HepG2 (cell line): ENCODE data around the gene AP4S1. TPM values are rescaled to one million over a fixed set of nuclear protein-coding genes. Genes with fewer than 3 reads are reported as not detected.

Experiments used
- ATF7 ChIP-seq, 2 experiments: fragments of 450-650 bp in 1 of 2; sonication (generic) in 1 of 2; formaldehyde crosslinking in 1 of 2; IDR thresholded peaks; 2 replicates each; pipeline versions ENCODE4 v1.4.0 to v1.6.1; 2016 to 2020; ENCODE audit warnings: antibody characterized with exemption in 1 of 2, mild to moderate bottlenecking in 1 of 2, missing genetic modification reagents in 1 of 2
- HOXA5 ChIP-seq: sonication (generic); formaldehyde crosslinking; IDR thresholded peaks from 2 replicates; pipeline ENCODE4 v1.4.0; 2020; ENCODE audit warnings: missing genetic modification reagents
- HOXA7 ChIP-seq: sonication (generic); formaldehyde crosslinking; IDR thresholded peaks from 2 replicates; pipeline ENCODE4 v1.8.1; 2022; ENCODE audit warnings: mild to moderate bottlenecking, missing genetic modification reagents, moderate library complexity
- NR2F2 ChIP-seq: IDR thresholded peaks from 2 replicates; pipeline ENCODE4 v1.6.1; 2012; ENCODE audit warnings: low read depth, inconsistent platforms, borderline replicate concordance
- PCBP1 ChIP-seq: fragments of 200-400 bp; formaldehyde crosslinking; IDR thresholded peaks from 2 replicates; pipeline ENCODE4 v1.6.1; 2017; ENCODE audit warnings: mild to moderate bottlenecking, low read depth, low read length, borderline replicate concordance
- SAFB2 ChIP-seq: sonication (generic); formaldehyde crosslinking; IDR thresholded peaks from 2 replicates; pipeline ENCODE4 v1.5.1; 2020; ENCODE audit warnings: missing genetic modification reagents, low read depth, mild to moderate bottlenecking, borderline replicate concordance
- ZFY ChIP-seq: sonication (generic); formaldehyde crosslinking; IDR thresholded peaks from 2 replicates; pipeline ENCODE4 v1.4.0; 2020; ENCODE audit warnings: missing genetic modification reagents
- ZNF761 ChIP-seq: sonication (generic); formaldehyde crosslinking; conservative IDR thresholded peaks from 2 replicates; pipeline ENCODE4 v1.4.0; 2020; ENCODE audit warnings: mild to moderate bottlenecking, missing genetic modification reagents
- ZNF879 ChIP-seq: sonication (generic); formaldehyde crosslinking; IDR thresholded peaks from 2 replicates; pipeline ENCODE4 v1.8.1; 2023; ENCODE audit warnings: missing genetic modification reagents
- ZNF891 ChIP-seq: sonication (generic); formaldehyde crosslinking; IDR thresholded peaks from 2 replicates; pipeline ENCODE4 v1.5.0; 2020; ENCODE audit warnings: mild to moderate bottlenecking, missing genetic modification reagents
- polyA plus RNA-seq, 8 experiments: library from polyadenylated mRNA; depleted of rRNA in 3 of 8; stranded (reverse) in 7 of 8; unstranded in 1 of 8; fragments of >200 nt; fragmentation: Illumina TruSeq in 4 of 8; extraction: Trizol in 4 of 8; gene quantifications; 2 replicates each; pipeline versions ENCODE4 v1.2.1 to v1.2.3, GENCODE V29; 2011 to 2016; ENCODE audit warnings: low read depth in 4 of 8, missing spikeins in 1 of 8, mixed read lengths in 1 of 8; ENCODE audit not compliant: insufficient read depth in 1 of 8
- total RNA-seq, 5 experiments: library from RNA; depleted of rRNA; stranded (reverse); fragments of >200 nt; fragmentation: Illumina TruSeq; extraction: Trizol; gene quantifications; 2 replicates each; pipeline ENCODE4 v1.2.3, GENCODE V29; 2016; ENCODE audit warnings: low read depth in 1 of 5
- TF ChIP-seq, protein P1 (sequence below): sonication (generic); formaldehyde crosslinking; IDR thresholded peaks from 2 replicates; pipeline ENCODE4 v1.4.0; 2020; ENCODE audit warnings: mild to moderate bottlenecking, missing genetic modification reagents
- TF ChIP-seq, protein P2 (sequence below): sonication (generic); formaldehyde crosslinking; IDR thresholded peaks from 2 replicates; pipeline ENCODE4 v1.8.1; 2023; ENCODE audit warnings: missing genetic modification reagents, inconsistent platforms, borderline replicate concordance
- TF ChIP-seq, protein P3 (sequence below): sonication (generic); formaldehyde crosslinking; conservative IDR thresholded peaks from 2 replicates; pipeline ENCODE4 v1.5.0; 2020; ENCODE audit warnings: missing genetic modification reagents
- TF ChIP-seq, protein P4 (sequence below): fragments of 450-650 bp; IDR thresholded peaks from 2 replicates; pipeline ENCODE4 v1.6.1; 2016

The AP4S1 gene
- total and polyA plus RNA-seq, 2 of the 13 experiments (the other 11 are each of a cell fraction or from before 2014, with no cell fraction given), result 3.9 to 21.1 TPM

DNA sequence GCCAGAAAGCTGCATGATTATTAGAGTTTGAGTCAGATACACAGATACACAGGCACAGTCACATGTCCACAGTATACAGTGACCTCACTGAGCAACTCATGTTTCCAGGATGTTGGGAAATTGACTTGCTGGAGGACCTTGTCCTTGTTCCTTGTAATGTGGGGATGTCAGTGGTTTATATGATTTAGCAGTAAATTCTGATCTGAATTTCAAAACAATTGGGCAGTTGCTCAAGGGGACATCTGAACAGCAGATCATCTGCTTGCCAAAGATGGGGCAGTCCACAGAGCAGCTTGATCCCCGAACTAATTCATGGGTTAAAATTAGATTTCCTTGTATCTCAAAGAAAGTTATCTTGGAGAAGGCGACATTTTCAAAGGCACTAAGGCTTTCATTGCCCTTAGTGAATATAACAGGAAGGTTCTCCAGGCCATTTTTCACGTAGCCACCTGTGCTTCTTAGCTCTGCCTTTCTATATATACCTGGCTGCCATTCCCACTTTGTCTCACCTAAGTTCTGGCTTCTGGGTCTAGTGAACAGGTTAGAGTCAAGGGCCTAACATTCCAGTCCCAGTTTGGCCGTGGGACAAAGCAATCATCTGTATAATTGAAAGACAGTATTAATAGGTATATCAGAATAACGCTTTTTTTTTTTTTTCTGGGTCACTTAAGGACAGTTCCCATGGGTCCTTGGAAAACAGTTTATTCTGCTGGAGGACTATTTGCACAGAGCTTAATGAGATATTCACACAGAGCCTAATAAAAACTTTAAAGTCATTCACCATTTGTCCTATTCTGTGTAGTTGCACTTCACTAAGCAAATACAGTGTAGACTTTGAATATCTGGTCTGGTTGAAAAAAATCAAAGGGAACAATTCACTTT, 65.7 kb downstream of the AP4S1 start (continued):
- TF ChIP-seq, protein P1, sequence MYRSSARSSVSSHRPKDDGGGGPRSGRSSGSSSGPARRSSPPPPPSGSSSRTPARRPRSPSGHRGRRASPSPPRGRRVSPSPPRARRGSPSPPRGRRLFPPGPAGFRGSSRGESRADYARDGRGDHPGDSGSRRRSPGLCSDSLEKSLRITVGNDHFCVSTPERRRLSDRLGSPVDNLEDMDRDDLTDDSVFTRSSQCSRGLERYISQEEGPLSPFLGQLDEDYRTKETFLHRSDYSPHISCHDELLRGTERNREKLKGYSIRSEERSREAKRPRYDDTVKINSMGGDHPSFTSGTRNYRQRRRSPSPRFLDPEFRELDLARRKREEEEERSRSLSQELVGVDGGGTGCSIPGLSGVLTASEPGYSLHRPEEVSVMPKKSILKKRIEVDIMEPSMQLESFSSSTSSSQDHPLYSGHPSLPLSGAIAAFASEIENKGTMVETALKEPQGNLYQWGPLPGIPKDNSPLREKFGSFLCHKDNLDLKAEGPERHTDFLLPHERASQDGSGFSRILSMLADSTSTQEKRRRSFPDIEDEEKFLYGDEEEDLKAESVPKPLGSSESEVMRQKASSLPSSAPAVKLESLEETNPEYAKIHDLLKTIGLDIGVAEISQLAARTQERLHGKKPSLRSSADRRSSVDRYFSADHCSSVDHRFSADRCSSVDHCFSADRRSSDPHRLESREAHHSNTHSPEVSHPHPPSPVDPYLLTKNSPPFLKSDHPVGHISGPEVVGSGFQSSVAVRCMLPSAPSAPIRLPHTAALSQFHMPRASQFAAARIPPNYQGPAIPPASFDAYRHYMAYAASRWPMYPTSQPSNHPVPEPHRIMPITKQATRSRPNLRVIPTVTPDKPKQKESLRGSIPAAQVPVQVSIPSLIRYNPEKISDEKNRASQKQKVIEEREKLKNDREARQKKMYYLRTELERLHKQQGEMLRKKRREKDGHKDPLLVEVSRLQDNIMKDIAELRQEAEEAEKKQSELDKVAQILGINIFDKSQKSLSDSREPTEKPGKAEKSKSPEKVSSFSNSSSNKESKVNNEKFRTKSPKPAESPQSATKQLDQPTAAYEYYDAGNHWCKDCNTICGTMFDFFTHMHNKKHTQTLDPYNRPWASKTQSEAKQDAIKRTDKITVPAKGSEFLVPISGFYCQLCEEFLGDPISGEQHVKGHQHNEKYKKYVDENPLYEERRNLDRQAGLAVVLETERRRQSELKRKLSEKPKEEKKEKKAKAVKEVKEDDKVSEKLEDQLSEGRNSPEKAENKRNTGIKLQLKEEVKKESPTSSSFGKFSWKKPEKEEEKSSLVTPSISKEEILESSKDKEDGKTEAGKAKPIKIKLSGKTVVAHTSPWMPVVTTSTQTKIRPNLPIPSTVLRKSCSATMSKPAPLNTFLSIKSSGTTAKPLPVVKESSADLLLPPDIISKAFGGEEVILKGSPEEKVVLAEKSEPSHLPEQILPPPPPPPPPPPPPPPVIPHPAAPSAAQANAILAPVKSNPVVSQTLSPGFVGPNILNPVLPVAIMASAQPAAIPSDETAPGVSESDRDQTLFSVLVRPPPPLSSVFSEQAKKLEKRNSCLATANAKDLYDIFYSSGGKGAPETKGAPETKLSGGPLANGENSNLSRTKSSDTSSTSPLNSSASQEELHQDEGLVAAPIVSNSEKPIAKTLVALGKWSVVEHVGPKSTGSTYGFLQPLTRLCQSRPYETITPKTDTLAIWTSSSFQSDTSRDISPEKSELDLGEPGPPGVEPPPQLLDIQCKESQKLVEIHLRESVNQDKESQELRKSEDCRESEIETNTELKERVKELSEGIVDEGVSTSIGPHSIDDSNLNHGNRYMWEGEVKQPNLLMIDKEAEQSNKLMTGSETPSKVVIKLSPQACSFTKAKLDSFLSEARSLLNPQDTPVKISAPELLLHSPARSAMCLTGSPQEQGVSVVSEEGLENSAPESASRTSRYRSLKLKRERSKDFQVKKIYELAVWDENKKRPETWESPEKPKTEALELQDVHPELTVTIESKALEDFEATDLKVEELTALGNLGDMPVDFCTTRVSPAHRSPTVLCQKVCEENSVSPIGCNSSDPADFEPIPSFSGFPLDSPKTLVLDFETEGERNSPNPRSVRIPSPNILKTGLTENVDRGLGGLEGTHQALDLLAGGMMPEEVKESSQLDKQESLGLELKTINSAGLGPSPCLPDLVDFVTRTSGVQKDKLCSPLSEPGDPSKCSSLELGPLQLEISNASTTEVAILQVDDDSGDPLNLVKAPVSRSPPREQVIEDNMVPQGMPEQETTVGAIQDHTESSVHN (CRISPR knock-in tag), result no peak
- TF ChIP-seq HOXA5 (CRISPR knock-in tag) (peak; percentile 52; the same call in 1 of the 2 replicates), SAFB2 (CRISPR knock-in tag) (peak; percentile 58; the same call in 1 of the 2 replicates), NR2F2 (no peak; the same call in 1 of the 2 replicates), ATF7 (IDR thresholded peaks at IDR 0.05) (peak; percentile 67), ATF7 (CRISPR knock-in tag; IDR thresholded peaks at IDR 0.05) (peak; percentile 90; the same call in 1 of the 2 replicates), ZNF891 (CRISPR knock-in tag) (no peak), ZNF879 (CRISPR knock-in tag) (no peak), ZFY (CRISPR knock-in tag) (peak; percentile 43; the same call in 1 of the 2 replicates), PCBP1 (no peak), ZNF761 (CRISPR knock-in tag) (peak; percentile 86; the same call in 1 of the 2 replicates), HOXA7 (CRISPR knock-in tag) (no peak)
- TF ChIP-seq, protein P2, sequence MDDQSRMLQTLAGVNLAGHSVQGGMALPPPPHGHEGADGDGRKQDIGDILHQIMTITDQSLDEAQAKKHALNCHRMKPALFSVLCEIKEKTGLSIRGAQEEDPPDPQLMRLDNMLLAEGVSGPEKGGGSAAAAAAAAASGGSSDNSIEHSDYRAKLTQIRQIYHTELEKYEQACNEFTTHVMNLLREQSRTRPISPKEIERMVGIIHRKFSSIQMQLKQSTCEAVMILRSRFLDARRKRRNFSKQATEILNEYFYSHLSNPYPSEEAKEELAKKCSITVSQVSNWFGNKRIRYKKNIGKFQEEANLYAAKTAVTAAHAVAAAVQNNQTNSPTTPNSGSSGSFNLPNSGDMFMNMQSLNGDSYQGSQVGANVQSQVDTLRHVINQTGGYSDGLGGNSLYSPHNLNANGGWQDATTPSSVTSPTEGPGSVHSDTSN (CRISPR knock-in tag), result no peak
- TF ChIP-seq, protein P3, sequence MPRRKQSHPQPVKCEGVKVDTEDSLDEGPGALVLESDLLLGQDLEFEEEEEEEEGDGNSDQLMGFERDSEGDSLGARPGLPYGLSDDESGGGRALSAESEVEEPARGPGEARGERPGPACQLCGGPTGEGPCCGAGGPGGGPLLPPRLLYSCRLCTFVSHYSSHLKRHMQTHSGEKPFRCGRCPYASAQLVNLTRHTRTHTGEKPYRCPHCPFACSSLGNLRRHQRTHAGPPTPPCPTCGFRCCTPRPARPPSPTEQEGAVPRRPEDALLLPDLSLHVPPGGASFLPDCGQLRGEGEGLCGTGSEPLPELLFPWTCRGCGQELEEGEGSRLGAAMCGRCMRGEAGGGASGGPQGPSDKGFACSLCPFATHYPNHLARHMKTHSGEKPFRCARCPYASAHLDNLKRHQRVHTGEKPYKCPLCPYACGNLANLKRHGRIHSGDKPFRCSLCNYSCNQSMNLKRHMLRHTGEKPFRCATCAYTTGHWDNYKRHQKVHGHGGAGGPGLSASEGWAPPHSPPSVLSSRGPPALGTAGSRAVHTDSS (CRISPR knock-in tag), result no peak
- TF ChIP-seq, protein P4, sequence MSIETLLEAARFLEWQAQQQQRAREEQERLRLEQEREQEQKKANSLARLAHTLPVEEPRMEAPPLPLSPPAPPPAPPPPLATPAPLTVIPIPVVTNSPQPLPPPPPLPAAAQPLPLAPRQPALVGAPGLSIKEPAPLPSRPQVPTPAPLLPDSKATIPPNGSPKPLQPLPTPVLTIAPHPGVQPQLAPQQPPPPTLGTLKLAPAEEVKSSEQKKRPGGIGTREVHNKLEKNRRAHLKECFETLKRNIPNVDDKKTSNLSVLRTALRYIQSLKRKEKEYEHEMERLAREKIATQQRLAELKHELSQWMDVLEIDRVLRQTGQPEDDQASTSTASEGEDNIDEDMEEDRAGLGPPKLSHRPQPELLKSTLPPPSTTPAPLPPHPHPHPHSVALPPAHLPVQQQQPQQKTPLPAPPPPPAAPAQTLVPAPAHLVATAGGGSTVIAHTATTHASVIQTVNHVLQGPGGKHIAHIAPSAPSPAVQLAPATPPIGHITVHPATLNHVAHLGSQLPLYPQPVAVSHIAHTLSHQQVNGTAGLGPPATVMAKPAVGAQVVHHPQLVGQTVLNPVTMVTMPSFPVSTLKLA, result peak; percentile 52; the same call in 1 of the 2 replicates
